Fibroblast of mammary gland (primary cell): ENCODE measurements around the gene ZNF70.

Source experiments
- DNase-seq: peaks from one replicate; pipeline ENCODE4 v3.0.0-alpha.2; 2010; ENCODE audit warnings: low read depth
- H3K4me3 ChIP-seq: 2 replicates; pipeline ENCODE4 v1.5.1; 2011; ENCODE audit warnings: low read depth, mild to moderate bottlenecking, low read length, moderate library complexity; ENCODE audit not compliant: control insufficient read depth
- TF ChIP-seq, protein P1 (sequence below): conservative IDR thresholded peaks from 2 replicates; pipeline ENCODE4 v1.5.1; 2011; ENCODE audit warnings: low read depth, low read length, inconsistent platforms; ENCODE audit not compliant: control insufficient read depth, insufficient read depth

Gene ZNF70

GRCh38 chr22:23774114-23774921, 23.4 kb upstream of the ZNF70 start:
- H3K4me3 ChIP-seq = no peak overlapping the region
- DNase-seq = no peak
- TF ChIP-seq, protein P1, sequence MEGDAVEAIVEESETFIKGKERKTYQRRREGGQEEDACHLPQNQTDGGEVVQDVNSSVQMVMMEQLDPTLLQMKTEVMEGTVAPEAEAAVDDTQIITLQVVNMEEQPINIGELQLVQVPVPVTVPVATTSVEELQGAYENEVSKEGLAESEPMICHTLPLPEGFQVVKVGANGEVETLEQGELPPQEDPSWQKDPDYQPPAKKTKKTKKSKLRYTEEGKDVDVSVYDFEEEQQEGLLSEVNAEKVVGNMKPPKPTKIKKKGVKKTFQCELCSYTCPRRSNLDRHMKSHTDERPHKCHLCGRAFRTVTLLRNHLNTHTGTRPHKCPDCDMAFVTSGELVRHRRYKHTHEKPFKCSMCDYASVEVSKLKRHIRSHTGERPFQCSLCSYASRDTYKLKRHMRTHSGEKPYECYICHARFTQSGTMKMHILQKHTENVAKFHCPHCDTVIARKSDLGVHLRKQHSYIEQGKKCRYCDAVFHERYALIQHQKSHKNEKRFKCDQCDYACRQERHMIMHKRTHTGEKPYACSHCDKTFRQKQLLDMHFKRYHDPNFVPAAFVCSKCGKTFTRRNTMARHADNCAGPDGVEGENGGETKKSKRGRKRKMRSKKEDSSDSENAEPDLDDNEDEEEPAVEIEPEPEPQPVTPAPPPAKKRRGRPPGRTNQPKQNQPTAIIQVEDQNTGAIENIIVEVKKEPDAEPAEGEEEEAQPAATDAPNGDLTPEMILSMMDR = no peak

DNA sequence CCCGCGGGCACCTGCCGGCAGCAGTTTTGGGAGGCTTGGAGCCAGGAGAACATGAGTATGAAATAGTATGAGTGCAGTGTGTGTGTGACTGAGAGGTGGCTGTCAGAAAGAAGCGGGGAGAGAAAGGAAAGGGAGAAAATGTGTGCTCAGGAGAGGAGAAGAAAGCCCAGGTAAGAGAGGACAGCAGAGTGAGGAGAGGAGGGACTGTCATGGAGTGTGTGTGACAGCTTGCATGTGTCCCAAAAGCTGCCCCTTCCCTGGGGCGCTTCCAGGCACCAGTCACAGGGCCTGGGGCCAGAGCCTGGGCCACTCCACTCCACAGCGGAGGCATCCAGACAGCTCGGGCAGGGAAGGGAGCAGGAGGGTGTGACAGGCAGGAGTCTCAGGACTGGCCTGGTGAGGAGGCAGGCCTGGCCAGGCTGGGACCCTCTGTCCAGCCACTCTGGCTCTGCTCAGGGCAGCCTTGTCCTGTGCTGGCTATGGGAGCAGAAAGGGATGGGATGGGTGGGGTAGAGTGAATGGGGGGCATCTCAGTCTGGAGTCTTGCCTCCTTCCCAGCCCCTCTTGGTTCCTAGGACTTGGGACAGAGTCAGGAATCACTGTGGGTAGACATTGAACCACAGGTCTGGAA, 22.7 kb upstream of the ZNF70 start:
- TF ChIP-seq, protein P1 = no peak
- H3K4me3 ChIP-seq = no peak overlapping the region
- DNase-seq = no peak

- DNase-seq = no peak
- TF ChIP-seq, protein P1 = no peak
- H3K4me3 ChIP-seq = peak within 1 kb of the TSS; percentile 37
These were observed 21.9 kb upstream of the ZNF70 start, which contains the start of gene MMP11 for GRCh38 chr22:23772649-23773473. MMP11 (plus strand) TSS chr22:23772849; CDS start chr22:23772871, 22 bp downstream.

GRCh38 chr22:23772315-23772648, 21.4 kb upstream of the ZNF70 start:
- TF ChIP-seq, protein P1 = no peak
- H3K4me3 ChIP-seq = peak overlapping the region; percentile 37
- no peak for DNase-seq

DNA sequence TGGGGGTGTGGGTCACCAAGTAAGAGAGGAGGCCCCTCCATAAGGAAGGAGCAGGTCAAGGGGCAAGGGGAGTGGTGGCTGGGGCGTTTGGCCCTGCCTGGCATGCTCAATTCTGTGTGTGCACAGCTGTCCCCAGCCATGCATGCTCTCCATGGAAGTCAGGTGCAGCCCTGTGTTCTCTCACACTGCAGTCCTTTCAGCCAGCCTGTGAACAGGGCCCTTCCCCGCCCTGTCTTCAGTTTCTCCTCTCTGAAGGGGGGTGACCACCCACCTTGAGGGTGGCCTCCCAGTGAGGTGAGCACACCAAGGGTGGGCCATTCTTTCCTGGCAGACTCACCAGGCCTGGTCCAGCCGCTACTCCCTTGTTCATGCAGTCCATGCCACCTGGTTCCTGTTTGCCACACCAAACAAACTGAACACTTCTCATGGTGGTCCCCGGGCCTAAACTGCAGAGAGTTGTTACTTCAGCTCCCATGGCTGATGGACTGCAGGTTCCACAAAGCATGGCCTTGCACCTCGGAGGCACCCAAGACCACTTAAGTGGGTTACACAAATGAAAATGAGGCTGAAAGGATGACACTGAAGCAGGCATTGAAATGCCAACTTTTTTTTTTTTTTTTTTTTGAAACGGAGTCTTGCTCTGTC, 18.5 kb upstream of the ZNF70 start:
- H3K4me3 ChIP-seq = no peak overlapping the region
- TF ChIP-seq, protein P1 = no peak
- no peak for DNase-seq
